Measurements from ENCODE around the gene GPC4. TPM values are rescaled to one million over a fixed set of nuclear protein-coding genes. Genes with fewer than 3 reads are reported as not detected.

The GPC4 gene
- polyA plus RNA-seq, 1 donor = 95.4 TPM

Other genes with a start within 250 kb of the GPC4 start
- gene TFDP3, start 197.1 kb downstream of the GPC4 start, polyA plus RNA-seq (ENCODE audit: insufficient read length) = not detected

All from forelimb muscle (tissue), 1 donor.